GM19043 (cell line): Measurements from ENCODE around the gene TPM2.

Experiments
- ATAC-seq: cut with Tn5 transposase; IDR thresholded peaks from one replicate; pipeline ENCODE4 v1.9.1; 2021; ENCODE audit warnings: low read depth; ENCODE audit not compliant: unreplicated experiment

The TPM2 gene

GRCh38 chr9:35718721-35719511, 29.2 kb upstream of the TPM2 start:
- ATAC-seq: no peak

- no peak for ATAC-seq
Observed at GRCh38 chr9:35717132-35717870, 27.6 kb upstream of the TPM2 start.

- ATAC-seq: no peak
Observed at GRCh38 chr9:35716230-35716629, 26.5 kb upstream of the TPM2 start.

- no peak for ATAC-seq
Observed at GRCh38 chr9:35714579-35715252, 25.0 kb upstream of the TPM2 start.

GRCh38 chr9:35714123-35714522, 24.4 kb upstream of the TPM2 start:
- no peak for ATAC-seq

GRCh38 chr9:35713578-35713977, 23.9 kb upstream of the TPM2 start:
- ATAC-seq: no peak

GRCh38 chr9:35712762-35713400, 23.2 kb upstream of the TPM2 start:
- no peak for ATAC-seq

- no peak for ATAC-seq
Observed at GRCh38 chr9:35711501-35712428, 22.0 kb upstream of the TPM2 start.

GRCh38 chr9:35710818-35711500, 21.2 kb upstream of the TPM2 start:
- no peak for ATAC-seq

- ATAC-seq: no peak
Observed at GRCh38 chr9:35708146-35708545, 18.4 kb upstream of the TPM2 start.

- no peak for ATAC-seq
Observed at GRCh38 chr9:35706951-35707350, 17.2 kb upstream of the TPM2 start.

- no peak for ATAC-seq
Observed at GRCh38 chr9:35705836-35706430, 16.2 kb upstream of the TPM2 start.

- ATAC-seq: no peak
Observed at GRCh38 chr9:35705372-35705771, 15.6 kb upstream of the TPM2 start.

GRCh38 chr9:35703906-35704672, 14.4 kb upstream of the TPM2 start:
- no peak for ATAC-seq

GRCh38 chr9:35702696-35703095, 13.0 kb upstream of the TPM2 start:
- no peak for ATAC-seq

- ATAC-seq: no peak
Observed at GRCh38 chr9:35700942-35701341, 11.2 kb upstream of the TPM2 start.

GRCh38 chr9:35700031-35700430, 10.3 kb upstream of the TPM2 start:
- ATAC-seq: no peak

GRCh38 chr9:35698231-35698630, 8.5 kb upstream of the TPM2 start:
- ATAC-seq: no peak
